ENCODE measurements around the gene CSF2. TPM values are rescaled to one million over a fixed set of nuclear protein-coding genes. Genes with fewer than 3 reads are reported as not detected.

CSF2 gene
- total RNA-seq, 1 donor from 2014 or later: 7.1 TPM

DNA sequence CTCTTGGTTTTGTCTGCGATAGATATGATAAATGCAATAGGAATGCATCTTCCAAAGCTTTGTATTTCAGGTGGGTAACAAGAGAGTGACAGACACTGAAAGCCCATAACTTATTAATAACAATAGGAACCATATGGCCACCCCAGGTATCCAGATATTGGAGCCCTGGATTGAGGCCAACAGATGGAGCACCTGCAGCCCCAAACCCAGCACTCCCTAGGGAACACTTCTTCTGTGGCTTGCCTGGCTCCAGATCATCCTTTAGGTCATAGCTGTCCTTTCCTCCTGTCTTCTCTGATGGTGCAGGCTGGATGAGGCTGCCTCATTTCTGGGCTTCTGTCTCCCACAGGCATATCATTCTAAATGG is 18.2 kb upstream of the CSF2 start:
- Histone ChIP-seq H3K4me1 (no peaks in the 10 kb centered on the region), H3K4me3 (no peak overlapping the region), H3K36me3 (no peaks in the 10 kb centered on the region), H3K9me3 (no peaks in the 10 kb centered on the region), H3K27me3 (no peaks in the 10 kb centered on the region), H3K27ac (no peak overlapping the region)
- intact Hi-C loops (cut with DNase I): no loop called here
- no peak for ATAC-seq
- TF ChIP-seq CTCF (IDR thresholded peaks at IDR 0.05): no peak
- DNase-seq: no peak

DNA sequence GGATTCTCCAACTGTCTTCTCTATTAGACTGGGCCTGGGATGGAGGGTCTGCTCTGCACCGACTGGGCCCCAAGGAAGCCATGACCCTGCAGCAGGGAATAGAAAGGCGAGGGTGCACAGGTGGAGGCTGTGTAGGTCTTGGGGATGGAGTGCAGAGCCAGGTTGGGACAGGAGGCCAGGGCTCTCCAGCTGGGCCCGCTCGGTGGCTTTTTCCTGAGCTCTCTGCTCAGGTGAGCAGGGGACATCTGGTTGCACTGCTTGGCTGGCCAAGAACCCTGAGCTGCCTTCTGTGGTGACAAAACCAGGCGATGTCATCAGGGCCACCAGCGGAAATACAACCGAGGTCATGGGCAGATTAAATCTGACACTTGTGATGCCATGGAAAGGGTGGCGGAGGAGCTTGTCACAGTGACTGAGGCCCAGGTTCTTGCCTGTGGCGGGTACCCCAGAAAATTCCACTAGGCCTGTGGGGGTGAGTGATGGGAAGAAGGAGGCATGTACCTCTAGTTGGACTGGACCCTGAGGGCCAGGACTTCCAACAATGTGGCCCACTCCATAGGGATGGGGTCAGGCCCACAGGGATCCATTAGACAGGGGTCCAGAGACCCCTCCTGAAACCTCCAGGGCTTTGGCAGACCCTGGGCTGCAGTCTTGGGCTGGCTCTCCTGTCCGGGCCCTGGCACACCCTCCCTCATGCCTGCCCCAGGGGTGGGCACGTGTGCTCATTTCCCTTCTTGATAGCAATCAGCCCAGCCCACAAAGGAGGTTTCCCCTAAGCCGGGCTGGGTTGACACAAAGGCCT is 17.6 kb upstream of the CSF2 start:
- peak; percentile 53 for DNase-seq
- intact Hi-C loops (cut with DNase I): no loop called here
- no peak overlapping the region for H3K27ac ChIP-seq
- H3K4me1 ChIP-seq: no peaks in the 10 kb centered on the region
- TF ChIP-seq CTCF (IDR thresholded peaks at IDR 0.05): no peak
- H3K27me3 ChIP-seq: no peaks in the 10 kb centered on the region
- no peaks in the 10 kb centered on the region for H3K36me3 ChIP-seq
- peak; percentile 28 for ATAC-seq
- H3K4me3 ChIP-seq: no peak overlapping the region
- H3K9me3 ChIP-seq: no peaks in the 10 kb centered on the region

DNA sequence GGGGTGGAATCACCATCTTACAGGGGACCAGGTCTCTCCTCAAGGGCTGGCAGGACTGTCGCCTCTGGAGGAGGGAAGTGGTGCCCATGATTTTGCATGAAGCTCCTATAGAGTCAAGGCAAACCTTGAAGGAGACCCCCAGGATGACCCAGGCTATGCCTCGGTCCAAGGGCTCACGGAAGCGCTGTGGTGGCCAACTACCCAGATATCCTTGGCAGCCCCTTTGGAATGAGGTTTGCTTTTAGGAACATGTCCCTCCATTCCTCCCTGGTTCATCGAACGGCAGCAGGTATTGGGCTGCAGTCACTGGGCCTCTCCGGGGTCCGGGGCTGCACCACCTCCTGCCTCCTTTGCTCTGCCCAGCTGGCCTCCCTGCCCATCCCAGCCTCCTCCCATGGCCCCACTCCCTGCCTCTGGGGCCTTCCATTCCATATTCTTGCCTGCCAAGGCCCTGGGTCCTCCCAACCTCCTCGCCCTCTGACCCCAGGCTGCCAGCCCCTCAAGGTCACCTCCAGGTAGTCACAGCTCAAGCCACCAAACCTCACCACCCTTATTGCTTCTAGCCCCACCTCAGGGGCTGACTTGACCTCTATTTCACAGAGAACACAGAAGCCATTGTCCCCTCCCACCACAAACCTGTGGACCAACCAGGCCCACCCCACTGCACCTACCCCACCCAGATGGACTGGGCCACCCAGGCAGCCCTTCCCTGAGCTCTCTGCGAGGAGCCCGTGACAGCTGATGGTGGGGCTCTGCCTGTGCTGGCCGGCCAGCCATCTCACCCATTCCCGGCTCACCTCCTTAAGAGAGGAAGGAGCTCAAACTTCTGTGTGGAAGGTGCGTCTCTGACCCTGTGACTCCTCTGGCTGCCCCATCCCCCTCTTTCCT is 16.7 kb upstream of the CSF2 start:
- TF ChIP-seq CTCF (IDR thresholded peaks at IDR 0.05): no peak
- Histone ChIP-seq H3K4me1 (no peaks in the 10 kb centered on the region), H3K4me3 (no peak overlapping the region), H3K27me3 (no peaks in the 10 kb centered on the region), H3K36me3 (no peaks in the 10 kb centered on the region), H3K9me3 (no peaks in the 10 kb centered on the region), H3K27ac (no peak overlapping the region)
- ATAC-seq: no peak
- intact Hi-C loops (cut with DNase I): no loop called here
- peak; percentile 61 for DNase-seq

GRCh38 chr5:132057498-132058255 is 15.9 kb upstream of the CSF2 start:
- Histone ChIP-seq H3K4me3 (no peak overlapping the region), H3K9me3 (no peaks in the 10 kb centered on the region), H3K4me1 (no peaks in the 10 kb centered on the region), H3K27ac (no peak overlapping the region), H3K36me3 (no peaks in the 10 kb centered on the region), H3K27me3 (no peaks in the 10 kb centered on the region)
- TF ChIP-seq CTCF (IDR thresholded peaks at IDR 0.05): no peak
- DNase-seq: peak; percentile 11
- ATAC-seq: no peak
- intact Hi-C loops (cut with DNase I): no loop called here

GRCh38 chr5:132058646-132059042 is 14.9 kb upstream of the CSF2 start:
- Histone ChIP-seq H3K36me3 (no peaks in the 10 kb centered on the region), H3K9me3 (no peaks in the 10 kb centered on the region), H3K27me3 (no peaks in the 10 kb centered on the region), H3K4me3 (no peak overlapping the region), H3K4me1 (no peaks in the 10 kb centered on the region), H3K27ac (no peak overlapping the region)
- DNase-seq (no peak), ATAC-seq (no peak)
- TF ChIP-seq CTCF (IDR thresholded peaks at IDR 0.05): no peak
- intact Hi-C loops (cut with DNase I): no loop called here
